ENCODE results near the gene TRAPPC12.

The TRAPPC12 gene

GRCh38 chr2:3478846-3479385, 99.4 kb downstream of the TRAPPC12 start:
- peaks cover 10% of the 10 kb centered on the region for H3K4me1 ChIP-seq (ENCODE audit: insufficient read depth, insufficient read length)
- no peaks in the 10 kb centered on the region for H3K27me3 ChIP-seq (ENCODE audit: insufficient read depth, insufficient read length)
- DNase-seq (ENCODE audit: low read depth, low spot score), result no peak
- peaks cover 33% of the 10 kb centered on the region for H3K36me3 ChIP-seq (ENCODE audit: insufficient read depth, insufficient read length, low read length)
- no peak overlapping the region for H3K9ac ChIP-seq (ENCODE audit: insufficient read length, low read depth)
- TF ChIP-seq YY1 (IDR thresholded peaks at IDR 0.05; ENCODE audit: insufficient read depth, insufficient read length) (no peak), SUZ12 (IDR thresholded peaks at IDR 0.05; ENCODE audit: extremely low read depth, insufficient read depth, insufficient read length) (no peak), ZNF274 (IDR thresholded peaks at IDR 0.05; ENCODE audit: low read depth, low read length) (no peak)
- no peaks in the 10 kb centered on the region for H3K9me3 ChIP-seq (ENCODE audit: insufficient read depth, low read length)
- no peak overlapping the region for H3K4me3 ChIP-seq (ENCODE audit: insufficient read length, low read depth)

- H3K4me3 ChIP-seq (ENCODE audit: insufficient read length, low read depth), result no peak overlapping the region
- no peak overlapping the region for H3K9ac ChIP-seq (ENCODE audit: insufficient read length, low read depth)
These were observed 100.2 kb downstream of the TRAPPC12 start for GRCh38 chr2:3479430-3480320.

GRCh38 chr2:3480352-3481010, 101.0 kb downstream of the TRAPPC12 start:
- no peaks in the 10 kb centered on the region for H3K27me3 ChIP-seq (ENCODE audit: insufficient read depth, insufficient read length)
- peaks cover 10% of the 10 kb centered on the region for H3K4me1 ChIP-seq (ENCODE audit: insufficient read depth, insufficient read length)
- no peak overlapping the region for H3K4me3 ChIP-seq (ENCODE audit: insufficient read length, low read depth)
- peaks cover 32% of the 10 kb centered on the region for H3K36me3 ChIP-seq (ENCODE audit: insufficient read depth, insufficient read length, low read length)
- DNase-seq (ENCODE audit: low read depth, low spot score), result no peak
- H3K9ac ChIP-seq (ENCODE audit: insufficient read length, low read depth), result no peak overlapping the region
- no peak for TF ChIP-seq YY1 (IDR thresholded peaks at IDR 0.05; ENCODE audit: insufficient read depth, insufficient read length)
- TF ChIP-seq ZNF274 (IDR thresholded peaks at IDR 0.05; ENCODE audit: low read depth, low read length), result no peak
- TF ChIP-seq SUZ12 (IDR thresholded peaks at IDR 0.05; ENCODE audit: extremely low read depth, insufficient read depth, insufficient read length), result no peak
- H3K9me3 ChIP-seq (ENCODE audit: insufficient read depth, low read length), result no peaks in the 10 kb centered on the region

More at GRCh38 chr2:3479430-3480320, 100.2 kb downstream of the TRAPPC12 start:
- TF ChIP-seq ZNF274 (IDR thresholded peaks at IDR 0.05; ENCODE audit: low read depth, low read length) (no peak), YY1 (IDR thresholded peaks at IDR 0.05; ENCODE audit: insufficient read depth, insufficient read length) (no peak), SUZ12 (IDR thresholded peaks at IDR 0.05; ENCODE audit: extremely low read depth, insufficient read depth, insufficient read length) (no peak)
- Histone ChIP-seq H3K4me1 (ENCODE audit: insufficient read depth, insufficient read length) (peaks cover 10% of the 10 kb centered on the region), H3K9me3 (ENCODE audit: insufficient read depth, low read length) (no peaks in the 10 kb centered on the region), H3K27me3 (ENCODE audit: insufficient read depth, insufficient read length) (no peaks in the 10 kb centered on the region), H3K36me3 (ENCODE audit: insufficient read depth, insufficient read length, low read length) (peaks cover 33% of the 10 kb centered on the region)
- DNase-seq (ENCODE audit: low read depth, low spot score), result no peak

- no peak overlapping the region for H3K4me3 ChIP-seq (ENCODE audit: insufficient read length, low read depth)
- TF ChIP-seq SUZ12 (IDR thresholded peaks at IDR 0.05; ENCODE audit: extremely low read depth, insufficient read depth, insufficient read length), result no peak
- TF ChIP-seq YY1 (IDR thresholded peaks at IDR 0.05; ENCODE audit: insufficient read depth, insufficient read length), result no peak
- TF ChIP-seq ZNF274 (IDR thresholded peaks at IDR 0.05; ENCODE audit: low read depth, low read length), result no peak
- H3K9ac ChIP-seq (ENCODE audit: insufficient read length, low read depth), result no peak overlapping the region
- DNase-seq (ENCODE audit: low read depth, low spot score), result no peak
- peaks cover 32% of the 10 kb centered on the region for H3K36me3 ChIP-seq (ENCODE audit: insufficient read depth, insufficient read length, low read length)
- H3K9me3 ChIP-seq (ENCODE audit: insufficient read depth, low read length), result no peaks in the 10 kb centered on the region
- H3K4me1 ChIP-seq (ENCODE audit: insufficient read depth, insufficient read length), result peaks cover 6% of the 10 kb centered on the region
- H3K27me3 ChIP-seq (ENCODE audit: insufficient read depth, insufficient read length), result no peaks in the 10 kb centered on the region
These were observed 101.5 kb downstream of the TRAPPC12 start for GRCh38 chr2:3481011-3481400.

- peaks cover 2% of the 10 kb centered on the region; the same call in 1 of the 2 replicates for H3K9me3 ChIP-seq (ENCODE audit: insufficient read depth, low read length)
- no peak for DNase-seq (ENCODE audit: low read depth, low spot score)
- peaks cover 34% of the 10 kb centered on the region for H3K36me3 ChIP-seq (ENCODE audit: insufficient read depth, insufficient read length, low read length)
- no peaks in the 10 kb centered on the region for H3K27me3 ChIP-seq (ENCODE audit: insufficient read depth, insufficient read length)
- no peak overlapping the region for H3K9ac ChIP-seq (ENCODE audit: insufficient read length, low read depth)
- H3K4me3 ChIP-seq (ENCODE audit: insufficient read length, low read depth), result no peak overlapping the region
- H3K4me1 ChIP-seq (ENCODE audit: insufficient read depth, insufficient read length), result no peaks in the 10 kb centered on the region
- TF ChIP-seq SUZ12 (IDR thresholded peaks at IDR 0.05; ENCODE audit: extremely low read depth, insufficient read depth, insufficient read length) (no peak), YY1 (IDR thresholded peaks at IDR 0.05; ENCODE audit: insufficient read depth, insufficient read length) (no peak), ZNF274 (IDR thresholded peaks at IDR 0.05; ENCODE audit: low read depth, low read length) (no peak)
These were observed 102.4 kb downstream of the TRAPPC12 start for GRCh38 chr2:3481736-3482362.

GRCh38 chr2:3482363-3482821, 102.9 kb downstream of the TRAPPC12 start:
- Histone ChIP-seq H3K4me3 (ENCODE audit: insufficient read length, low read depth) (no peak overlapping the region), H3K9me3 (ENCODE audit: insufficient read depth, low read length) (peaks cover 7% of the 10 kb centered on the region; the same call in 1 of the 2 replicates), H3K27me3 (ENCODE audit: insufficient read depth, insufficient read length) (no peaks in the 10 kb centered on the region), H3K9ac (ENCODE audit: insufficient read length, low read depth) (no peak overlapping the region), H3K36me3 (ENCODE audit: insufficient read depth, insufficient read length, low read length) (peaks cover 32% of the 10 kb centered on the region), H3K4me1 (ENCODE audit: insufficient read depth, insufficient read length) (no peaks in the 10 kb centered on the region)
- TF ChIP-seq YY1 (IDR thresholded peaks at IDR 0.05; ENCODE audit: insufficient read depth, insufficient read length) (no peak), SUZ12 (IDR thresholded peaks at IDR 0.05; ENCODE audit: extremely low read depth, insufficient read depth, insufficient read length) (no peak), ZNF274 (IDR thresholded peaks at IDR 0.05; ENCODE audit: low read depth, low read length) (no peak)
- DNase-seq (ENCODE audit: low read depth, low spot score), result no peak
